GM13977 (cell line): Measurements from ENCODE around the gene F3.

ENCODE experiments used
- DNase-seq: peaks from one replicate; pipeline ENCODE4 v3.0.0; 2012; ENCODE audit warnings: low spot score
- in situ Hi-C: fragments of 300-500 bp; cut with MboI; formaldehyde crosslinking; loops from one replicate; pipeline ENCODE4 v1.12.0; 2022; ENCODE audit warnings: low sequenced_read_pairs, low pct_unique_long_range_greater_than_20kb, mixed read lengths, inconsistent platforms; ENCODE audit not compliant: unreplicated experiment
- TF ChIP-seq, protein P1 (sequence below): IDR thresholded peaks from 2 replicates; pipeline ENCODE4 v1.5.1; 2012; ENCODE audit warnings: mild to moderate bottlenecking, control low read depth; ENCODE audit not compliant: insufficient read depth; ENCODE audit errors: extremely low read depth, missing control alignments

Gene F3

DNA sequence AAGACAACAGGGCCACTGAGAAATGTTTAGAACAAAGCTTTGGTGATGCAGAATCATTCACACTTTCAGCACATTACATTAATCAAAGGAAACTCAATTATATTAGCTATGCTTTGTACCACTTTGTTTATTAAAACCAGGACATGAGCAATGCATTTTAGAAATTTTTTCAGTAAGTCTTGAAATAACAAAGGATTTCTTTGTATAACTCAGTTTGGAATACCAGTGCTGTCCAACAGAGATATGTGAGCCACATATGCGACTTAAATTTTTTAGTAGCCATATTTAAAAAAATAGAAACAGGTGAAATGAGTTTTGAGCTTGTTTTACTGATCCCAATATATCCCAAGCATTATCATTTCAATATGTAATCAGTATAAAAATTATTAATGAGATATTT is 18.8 kb upstream of the F3 start:
- in situ Hi-C loops = no loop called here
- TF ChIP-seq, protein P1, sequence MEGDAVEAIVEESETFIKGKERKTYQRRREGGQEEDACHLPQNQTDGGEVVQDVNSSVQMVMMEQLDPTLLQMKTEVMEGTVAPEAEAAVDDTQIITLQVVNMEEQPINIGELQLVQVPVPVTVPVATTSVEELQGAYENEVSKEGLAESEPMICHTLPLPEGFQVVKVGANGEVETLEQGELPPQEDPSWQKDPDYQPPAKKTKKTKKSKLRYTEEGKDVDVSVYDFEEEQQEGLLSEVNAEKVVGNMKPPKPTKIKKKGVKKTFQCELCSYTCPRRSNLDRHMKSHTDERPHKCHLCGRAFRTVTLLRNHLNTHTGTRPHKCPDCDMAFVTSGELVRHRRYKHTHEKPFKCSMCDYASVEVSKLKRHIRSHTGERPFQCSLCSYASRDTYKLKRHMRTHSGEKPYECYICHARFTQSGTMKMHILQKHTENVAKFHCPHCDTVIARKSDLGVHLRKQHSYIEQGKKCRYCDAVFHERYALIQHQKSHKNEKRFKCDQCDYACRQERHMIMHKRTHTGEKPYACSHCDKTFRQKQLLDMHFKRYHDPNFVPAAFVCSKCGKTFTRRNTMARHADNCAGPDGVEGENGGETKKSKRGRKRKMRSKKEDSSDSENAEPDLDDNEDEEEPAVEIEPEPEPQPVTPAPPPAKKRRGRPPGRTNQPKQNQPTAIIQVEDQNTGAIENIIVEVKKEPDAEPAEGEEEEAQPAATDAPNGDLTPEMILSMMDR = no peak
- DNase-seq = no peak

DNA sequence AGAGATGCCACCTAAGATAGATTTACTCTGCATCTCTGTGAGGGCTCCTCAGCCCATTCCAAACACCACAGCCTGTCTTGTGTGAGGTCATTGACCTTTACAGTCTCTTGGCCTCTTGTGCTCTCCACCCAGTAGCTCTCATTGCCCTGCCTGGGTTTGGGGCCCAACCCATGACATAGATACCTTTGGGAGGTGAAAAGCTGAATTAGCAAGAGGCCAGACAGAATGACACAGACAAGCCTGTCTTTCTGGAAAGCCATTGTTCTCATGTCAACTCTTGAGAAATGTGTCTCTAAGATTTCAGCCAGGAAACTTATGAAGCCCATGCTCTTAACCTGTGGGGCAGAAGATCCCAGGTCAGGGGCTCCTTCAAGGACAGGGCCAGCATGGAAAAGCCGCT is 18.4 kb upstream of the F3 start:
- in situ Hi-C loops = no loop called here
- TF ChIP-seq, protein P1 = no peak
- no peak for DNase-seq

DNA sequence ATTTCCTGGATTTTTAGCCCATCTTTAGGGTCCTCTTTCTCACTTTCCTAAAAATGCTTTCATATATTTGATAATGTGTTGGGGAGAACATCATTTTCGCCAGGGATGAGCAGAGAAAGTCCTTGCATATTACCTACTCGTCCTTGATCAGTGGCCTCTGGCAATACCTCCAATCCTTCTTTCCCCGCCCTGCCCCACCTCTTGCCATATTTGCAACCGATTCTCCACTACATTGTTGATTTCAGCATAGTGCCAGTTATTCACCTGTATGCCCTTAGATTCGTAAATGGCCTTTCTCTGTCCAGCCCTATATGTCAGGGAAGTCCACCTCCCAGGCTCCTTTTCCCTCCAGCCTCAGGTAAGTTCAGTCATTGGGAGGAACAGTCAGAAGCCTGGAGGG is 13.5 kb upstream of the F3 start:
- TF ChIP-seq, protein P1 = no peak
- no peak for DNase-seq
- in situ Hi-C loops = no loop called here

DNA sequence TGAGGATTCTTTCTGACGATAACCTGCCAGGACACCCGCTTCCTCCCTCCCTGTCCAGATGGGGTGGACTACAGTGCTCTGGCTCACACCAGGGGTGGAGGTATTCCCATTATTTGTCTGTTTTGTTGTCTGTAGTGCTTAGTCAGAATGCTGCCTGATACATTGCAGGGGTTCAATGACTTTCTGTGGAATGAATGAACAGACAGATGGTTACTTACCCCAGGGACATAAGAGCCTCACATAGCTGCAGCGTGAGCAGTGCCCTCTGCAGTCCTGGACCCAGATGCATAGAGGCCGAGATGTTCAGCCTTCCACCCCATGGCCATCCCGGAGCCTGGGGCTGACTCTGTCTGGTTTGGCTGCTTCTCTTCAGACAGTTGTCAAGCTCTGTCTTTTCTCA is 13.0 kb upstream of the F3 start:
- TF ChIP-seq, protein P1 = no peak
- no peak for DNase-seq
- in situ Hi-C loops = no loop called here

DNA sequence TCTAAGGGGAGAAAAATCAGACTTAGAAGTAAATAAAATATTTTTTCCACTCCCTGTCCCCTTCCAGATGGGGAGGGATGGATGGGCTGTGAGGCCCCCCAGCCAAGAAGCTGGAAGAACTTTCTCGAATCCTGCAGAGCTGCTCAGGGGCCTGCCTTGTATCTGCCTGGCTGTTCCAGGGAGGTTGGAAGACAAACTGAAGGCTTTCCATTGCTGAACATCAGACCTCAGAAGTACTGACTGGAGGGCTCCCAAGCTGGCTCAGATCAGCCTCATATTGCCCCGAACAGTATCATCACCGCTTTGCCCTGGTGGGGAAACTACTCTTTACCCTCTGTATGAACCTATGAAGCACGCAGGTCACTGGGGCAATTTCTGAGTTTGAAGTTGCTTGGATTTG is 12.4 kb upstream of the F3 start:
- TF ChIP-seq, protein P1 = no peak
- in situ Hi-C loops = no loop called here
- no peak for DNase-seq

DNA sequence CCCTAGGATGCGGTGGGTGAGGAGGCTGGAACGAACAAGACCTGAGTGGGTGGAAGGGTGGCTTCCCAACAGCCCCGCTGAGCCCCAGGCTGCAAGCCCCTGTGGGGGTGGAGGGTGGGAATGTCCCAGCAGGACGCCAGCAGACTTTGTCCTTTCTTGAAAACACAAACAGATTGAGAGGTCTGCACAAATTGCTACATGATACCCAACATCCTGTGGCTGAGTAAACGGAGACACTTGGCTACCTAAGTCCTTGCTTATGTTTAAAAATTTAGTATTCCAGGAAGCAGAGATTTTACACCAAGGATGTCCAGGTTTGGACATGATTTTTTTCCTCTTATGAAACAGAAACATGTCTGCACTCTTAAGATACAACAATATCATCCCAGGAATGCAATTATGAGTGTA is 11.8 kb upstream of the F3 start:
- in situ Hi-C loops = no loop called here
- no peak for DNase-seq
- TF ChIP-seq, protein P1 = no peak

DNA sequence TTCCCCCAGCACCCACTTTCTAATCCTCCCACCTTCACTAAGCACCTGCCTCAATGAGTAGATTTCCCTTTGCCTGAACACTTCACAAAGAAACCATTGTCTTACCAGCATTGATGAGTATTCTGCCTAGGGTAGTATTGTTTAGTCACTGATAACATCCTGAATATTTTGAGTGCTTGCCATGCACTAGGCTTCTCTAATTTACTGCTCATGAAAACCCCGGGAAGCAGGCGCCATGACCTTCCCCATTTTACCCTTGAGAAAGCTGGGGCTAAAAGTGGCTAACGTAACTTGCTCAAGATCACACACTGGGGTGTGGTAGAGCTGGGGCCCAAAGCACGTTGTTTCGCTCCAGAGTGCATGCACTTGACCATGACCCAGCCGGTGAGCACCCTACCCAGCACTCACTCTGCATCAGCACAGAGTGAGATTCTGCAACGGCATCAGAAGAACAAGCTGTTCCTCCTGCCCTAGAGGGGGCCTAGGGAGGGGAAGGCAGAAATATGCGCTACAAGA is 10.6 kb upstream of the F3 start:
- no peak for DNase-seq
- TF ChIP-seq, protein P1 = no peak
- in situ Hi-C loops = no loop called here
